SK-N-SH (cell line): Measurements from ENCODE around the gene LSM7.

Experiments
- JUND ChIP-seq: IDR thresholded peaks from 2 replicates; pipeline ENCODE4 v1.4.0; 2012
- POLR2AphosphoS5 ChIP-seq: IDR thresholded peaks from 2 replicates; pipeline ENCODE4 v1.6.1; 2012; ENCODE audit warnings: low read depth, low read length
- RAD21 ChIP-seq: IDR thresholded peaks from 2 replicates; pipeline ENCODE4 v1.6.1; 2012; ENCODE audit warnings: mild to moderate bottlenecking, low read length
- TCF12 ChIP-seq: IDR thresholded peaks from 2 replicates; pipeline ENCODE4 v1.4.0; 2012

DNA sequence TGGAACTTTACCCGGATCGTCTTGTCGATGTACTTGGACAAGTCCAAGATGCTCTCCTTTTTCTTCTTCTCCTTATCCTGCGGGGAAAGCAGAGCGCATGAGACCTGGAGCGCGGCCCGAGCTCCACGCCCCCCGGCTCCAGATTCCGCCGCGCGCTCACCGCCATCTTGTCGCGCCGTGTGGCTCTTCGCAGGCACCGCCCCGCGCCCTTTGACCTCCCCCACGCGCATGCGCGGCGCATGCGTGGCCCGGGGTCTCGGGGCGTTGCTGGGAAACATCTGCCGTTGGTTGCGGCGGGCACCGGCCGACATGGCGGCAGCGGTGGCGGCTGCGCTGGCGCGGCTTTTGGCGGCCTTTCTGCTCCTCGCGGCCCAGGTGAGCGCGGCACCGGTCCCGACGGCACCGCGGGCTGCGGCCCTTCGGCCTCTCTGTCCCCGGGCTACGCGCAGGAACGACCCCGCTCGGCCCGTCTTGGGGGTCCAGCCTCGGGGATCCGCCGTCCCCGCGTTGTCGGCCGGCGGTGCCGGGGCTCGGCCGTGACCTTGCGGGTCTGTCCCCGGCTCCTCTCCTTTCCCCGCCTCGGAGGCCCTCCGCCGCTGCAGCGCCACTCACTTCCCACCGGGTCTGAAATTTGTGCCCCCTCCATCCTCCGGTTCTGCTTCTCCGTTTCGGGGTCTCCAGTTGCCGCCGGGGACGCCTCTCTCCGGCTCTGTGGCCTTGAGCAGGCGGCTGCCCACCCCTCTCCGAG lies at the start of gene LSM7, which contains the start of gene SPPL2B:
- no peak for TF ChIP-seq RAD21
- no peak for TF ChIP-seq TCF12
- peak; percentile 83; the same call in 1 of the 2 replicates for TF ChIP-seq POLR2AphosphoS5
- no peak for TF ChIP-seq JUND
